IMR-90 (cell line): ENCODE measurements around the gene EMD. TPM values are rescaled to one million over a fixed set of nuclear protein-coding genes. Genes with fewer than 3 reads are reported as not detected.

Source experiments
- ATAC-seq: fragments of 200-7000 bp; cut with Tn5 transposase; 2 replicates; pipeline ENCODE4 v1.9.1; 2020; ENCODE audit warnings: low read depth, mild to moderate bottlenecking, moderate library complexity
- BruUV-seq: library from RNA; stranded (reverse); fragments of 400-500 nt; replicated peaks from 2 replicates; lab custom pipeline; 2021; lab: Mats Ljungman, UMichigan
- CTCF ChIA-PET: fragments of 300-600 bp; formaldehyde crosslinking; extraction: SDS; loops from one replicate; lab custom pipeline; 2021; ENCODE audit warnings: antibody characterized with exemption; lab: Yijun Ruan, JAX
- POLR2A ChIA-PET: fragments of 300-600 bp; sonication (Branson Sonifier 250); formaldehyde crosslinking; loops from one replicate; lab custom pipeline; 2022; ENCODE audit warnings: antibody characterized with exemption; ENCODE audit not compliant: unreplicated experiment; lab: Charles Lee
- DNase-seq: peaks from one replicate; pipeline ENCODE4 v3.0.0; 2013
- H2AFZ ChIP-seq: replicated peaks from 2 replicates; pipeline ENCODE3; 2013; ENCODE audit warnings: low read length, mild to moderate bottlenecking; ENCODE audit not compliant: poor library complexity
- H2AK5ac ChIP-seq: 2 replicates; pipeline ENCODE4 v1.6.1; 2013; ENCODE audit warnings: low read depth, low read length, inconsistent platforms
- H2AK9ac ChIP-seq: replicated peaks from 2 replicates; pipeline ENCODE3; 2013; ENCODE audit warnings: mild to moderate bottlenecking, low read depth, low read length, moderate library complexity; ENCODE audit not compliant: poor library complexity
- H2BK120ac ChIP-seq: 2 replicates; pipeline ENCODE4 v1.6.1; 2013; ENCODE audit warnings: low read depth, low read length, inconsistent platforms
- H2BK15ac ChIP-seq: 3 replicates; pipeline ENCODE4 v1.6.1; 2013; ENCODE audit warnings: low read depth, low read length, inconsistent platforms
- H2BK20ac ChIP-seq: 2 replicates; pipeline ENCODE4 v1.6.1; 2013; ENCODE audit warnings: low read depth, mild to moderate bottlenecking, inconsistent platforms, low read length, moderate library complexity
- H2BK5ac ChIP-seq: 2 replicates; pipeline ENCODE4 v1.6.1; 2013; ENCODE audit warnings: mild to moderate bottlenecking, low read depth, low read length, inconsistent platforms; ENCODE audit not compliant: poor library complexity, severe bottlenecking
- H3K14ac ChIP-seq: replicated peaks from 2 replicates; pipeline ENCODE4 v1.6.1; 2013; ENCODE audit warnings: low read depth, low read length, inconsistent platforms
- H3K18ac ChIP-seq: 2 replicates; pipeline ENCODE4 v1.6.1; 2013; ENCODE audit warnings: low read depth, low read length, control low read depth
- H3K23ac ChIP-seq: 2 replicates; pipeline ENCODE4 v1.6.1; 2013; ENCODE audit warnings: low read depth, low read length, inconsistent platforms
- H3K27ac ChIP-seq: 2 replicates; pipeline ENCODE4 v1.5.1; 2013; ENCODE audit warnings: mild to moderate bottlenecking, control low read depth, low read length; ENCODE audit not compliant: insufficient read depth
- H3K27me3 ChIP-seq: 2 replicates; pipeline ENCODE4 v1.6.1; 2013; ENCODE audit warnings: low read length; ENCODE audit not compliant: control insufficient read depth, insufficient read depth
- H3K36me3 ChIP-seq: 2 replicates; pipeline ENCODE4 v1.6.1; 2013; ENCODE audit warnings: low read length, mixed read lengths; ENCODE audit not compliant: control insufficient read depth, insufficient read depth
- H3K4ac ChIP-seq: 2 replicates; pipeline ENCODE4 v1.6.1; 2013; ENCODE audit warnings: low read depth, low read length, inconsistent platforms
- H3K4me1 ChIP-seq: 2 replicates; pipeline ENCODE4 v1.6.1; 2013; ENCODE audit warnings: low read length, mixed read lengths; ENCODE audit not compliant: control insufficient read depth, insufficient read depth
- H3K4me2 ChIP-seq: 2 replicates; pipeline ENCODE4 v1.6.1; 2013; ENCODE audit warnings: low read depth, mild to moderate bottlenecking, control low read depth, low read length, moderate library complexity
- H3K4me3 ChIP-seq: 2 replicates; pipeline ENCODE4 v1.5.1; 2013; ENCODE audit warnings: low read depth, mild to moderate bottlenecking, control low read depth, low read length, moderate library complexity; ENCODE audit not compliant: insufficient read depth
- H3K56ac ChIP-seq: 2 replicates; pipeline ENCODE4 v1.6.1; 2013; ENCODE audit warnings: low read length, inconsistent platforms; ENCODE audit not compliant: insufficient read depth; ENCODE audit errors: extremely low read depth
- H3K79me1 ChIP-seq, 2 experiments: 2 replicates each; pipeline ENCODE4 v1.6.1; 2013; ENCODE audit warnings: low read length in 2 of 2, inconsistent platforms in 1 of 2, low read depth in 1 of 2
- H3K9ac ChIP-seq: 2 replicates; pipeline ENCODE4 v1.6.1; 2013; ENCODE audit warnings: low read depth, low read length, control low read depth
- H3K9me1 ChIP-seq: 2 replicates; pipeline ENCODE4 v1.6.1; 2013; ENCODE audit warnings: low read length, inconsistent platforms; ENCODE audit not compliant: insufficient read depth
- H3K9me3 ChIP-seq: 2 replicates; pipeline ENCODE4 v1.6.1; 2013; ENCODE audit warnings: low read length; ENCODE audit not compliant: control insufficient read depth, insufficient read depth
- H4K20me1 ChIP-seq: 2 replicates; pipeline ENCODE4 v1.6.1; 2013; ENCODE audit warnings: low read length, inconsistent platforms; ENCODE audit not compliant: insufficient read depth
- H4K5ac ChIP-seq: 2 replicates; pipeline ENCODE4 v1.6.1; 2013; ENCODE audit warnings: mild to moderate bottlenecking, low read depth, low read length, control low read depth
- H4K8ac ChIP-seq, 2 experiments: 2 replicates each; pipeline ENCODE4 v1.6.1; 2013; ENCODE audit warnings: low read depth in 2 of 2, low read length in 2 of 2, control low read depth in 1 of 2, inconsistent platforms in 1 of 2
- H4K91ac ChIP-seq: 2 replicates; pipeline ENCODE4 v1.6.1; 2013; ENCODE audit warnings: low read depth, low read length, inconsistent platforms; ENCODE audit not compliant: insufficient read depth
- BHLHE40 ChIP-seq: fragments of 150-350 bp; IDR thresholded peaks from 2 replicates; pipeline ENCODE4 v1.6.1; 2016; ENCODE audit warnings: mild to moderate bottlenecking, low read depth, low read length
- MAZ ChIP-seq: IDR thresholded peaks from 2 replicates; pipeline ENCODE4 v1.6.1; 2012; ENCODE audit warnings: low read depth, mild to moderate bottlenecking, low read length, improper control_type of control experiment, moderate library complexity, borderline replicate concordance
- RAD21 ChIP-seq: IDR thresholded peaks from 2 replicates; pipeline ENCODE4 v1.6.1; 2012; ENCODE audit warnings: low read length, improper control_type of control experiment
- USF2 ChIP-seq: fragments of 150-350 bp; IDR thresholded peaks from 2 replicates; pipeline ENCODE4 v1.6.1; 2017; ENCODE audit warnings: mild to moderate bottlenecking, antibody characterized with exemption, low read length, low read depth
- WGBS, 2 experiments: methylation state at CpG; one replicate each; pipeline versions ENCODE4 v1.1.5 to v1.1.7; 2013; ENCODE audit warnings: missing lambda C conversion rate in 2 of 2; ENCODE audit not compliant: insufficient read length in 1 of 2; ENCODE audit errors: extremely low coverage in 2 of 2; 5-methylcytosine and 5-hydroxymethylcytosine counted together
- dilution Hi-C: fragments of 300-500 bp; cut with HindIII; formaldehyde crosslinking; loops from one replicate; pipeline ENCODE4 v1.14.3; 2018; ENCODE audit warnings: low sequenced_read_pairs; ENCODE audit not compliant: unreplicated experiment
- in situ Hi-C: fragments of 300-500 bp; cut with MboI; formaldehyde crosslinking; loops from 3 replicates; pipeline ENCODE4 v1.14.3; 2019; ENCODE audit warnings: low sequenced_read_pairs, inconsistent platforms, mixed read lengths
- intact Hi-C: fragments of 100-400 bp; cut with micrococcal nuclease; formaldehyde crosslinking; loops from 2 replicates; pipeline ENCODE4 v1.10.0; 2022
- polyA plus RNA-seq, 3 experiments: library from polyadenylated mRNA; depleted of rRNA; stranded (reverse); fragments of >200 nt; gene quantifications; 2 replicates each; pipeline ENCODE4 v1.2.3, GENCODE V29; 2012; ENCODE audit warnings: low replicate concordance in 1 of 3
- total RNA-seq: library from RNA; depleted of rRNA; stranded (reverse); fragments of >200 nt; gene quantifications from 2 replicates; pipeline ENCODE4 v1.2.3, GENCODE V29; 2012

Gene EMD
- total and polyA plus RNA-seq, 2 of the 4 experiments (the other 2 are of a cell fraction): 9.9 to 80.6 TPM

GRCh38 chrX:154428176-154429171 lies 49.4 kb downstream of the EMD start, which contains the start of gene ATP6AP1:
ATP6AP1 (plus strand) TSS chrX:154428677; CDS start chrX:154428693, 16 bp downstream.
- WGBS, 2 experiments: 52% methylated on average over 53 of the region's 87 CpGs; no CpG with 5 or more reads in 1 of the 2 experiments
- in situ Hi-C loops: no loop called here
- POLR2A ChIA-PET: interaction anchor here (0.7 kb wide), 1 partner anchor 82 kb away, joined by 3 read pairs; no protein-coding TSS in a partner anchor

More at GRCh38 chrX:154428176-154429171, 49.4 kb downstream of the EMD start, which contains the start of gene ATP6AP1:
- Histone ChIP-seq H2AFZ (peak within 1 kb of the TSS; percentile 92), H3K14ac (peak within 1 kb of the TSS; percentile 46; the same call in 1 of the 2 replicates), H3K4me2 (peak within 1 kb of the TSS; percentile 91), H3K36me3 (peaks cover 13% of the 10 kb centered on the region; the same call in 1 of the 2 replicates), H2BK120ac (no peak within 1 kb of the TSS), H3K4ac (peak within 1 kb of the TSS; percentile 67), H2AK9ac (peak within 1 kb of the TSS; percentile 83), H3K9me1 (peaks cover 3% of the 10 kb centered on the region; the same call in 1 of the 2 replicates), H3K27ac (peak within 1 kb of the TSS; percentile 50), H3K18ac (no peak within 1 kb of the TSS), H4K5ac (peak within 1 kb of the TSS; percentile 69), H3K9me3 (no peaks in the 10 kb centered on the region), H4K91ac (no peak within 1 kb of the TSS), H2BK5ac (peak within 1 kb of the TSS; percentile 37), H3K9ac (peak within 1 kb of the TSS; percentile 72), H2BK20ac (no peak within 1 kb of the TSS), H3K79me1 (peaks cover 7 to 22% of the 10 kb centered on the region in 2 experiments), H3K27me3 (no peaks in the 10 kb centered on the region), H3K4me3 (peak within 1 kb of the TSS; percentile 78), H4K8ac (peak within 1 kb of the TSS; percentile 70 to 84), H2BK15ac (0 out of 3 replicates have a peak within 1 kb of the TSS, but pooled peaks have one; percentile 13), H4K20me1 (peaks cover 7% of the 10 kb centered on the region), H3K56ac (no peak within 1 kb of the TSS), H3K23ac (no peak within 1 kb of the TSS), H3K4me1 (peaks cover 2% of the 10 kb centered on the region; the same call in 1 of the 2 replicates), H2AK5ac (peak within 1 kb of the TSS; percentile 80; the same call in 1 of the 2 replicates)
- ATAC-seq (peak; percentile 99), DNase-seq (peak; percentile 92)
- CTCF ChIA-PET: interaction anchor here (1.2 kb wide), 1 partner anchor 14 kb away, joined by 6 read pairs; no protein-coding TSS in a partner anchor
- intact Hi-C loops (no loop called here), dilution Hi-C loops (no loop called here)
- TF ChIP-seq USF2: peak; percentile 83
- TF ChIP-seq MAZ: peak; percentile 74; the same call in 1 of the 2 replicates
- peak; percentile 37; the same call in 1 of the 2 replicates for TF ChIP-seq BHLHE40
- TF ChIP-seq RAD21: no peak
- BruUV-seq: no TSS peak
